HepG2 (cell line): ENCODE results near the gene NAGA. TPM values are rescaled to one million over a fixed set of nuclear protein-coding genes. Genes with fewer than 3 reads are reported as not detected.
A peak's percentile ranks its signal among the peaks of the same experiment; 100 is the strongest.

Experiments used
- GFI1 ChIP-seq: sonication (generic); formaldehyde crosslinking; IDR thresholded peaks from 2 replicates; pipeline ENCODE4 v1.5.0; 2020; ENCODE audit warnings: missing genetic modification reagents, mild to moderate bottlenecking, borderline replicate concordance
- GTF2F1 ChIP-seq: fragments of 150-350 bp; IDR thresholded peaks from 2 replicates; pipeline ENCODE4 v1.6.1; 2014; ENCODE audit warnings: low read length
- MAF1 ChIP-seq: sonication (generic); formaldehyde crosslinking; IDR thresholded peaks from 2 replicates; pipeline ENCODE4 v1.5.0; 2020; ENCODE audit warnings: missing genetic modification reagents, borderline replicate concordance
- NAIF1 ChIP-seq: sonication (generic); formaldehyde crosslinking; IDR thresholded peaks from 2 replicates; pipeline ENCODE4 v1.5.0; 2020; ENCODE audit warnings: mild to moderate bottlenecking, missing genetic modification reagents, borderline replicate concordance
- SPEN ChIP-seq: sonication (generic); formaldehyde crosslinking; IDR thresholded peaks from 2 replicates; pipeline ENCODE4 v1.5.1; 2020; ENCODE audit warnings: low read depth, mild to moderate bottlenecking, missing genetic modification reagents
- ZNF264 ChIP-seq: sonication (generic); formaldehyde crosslinking; IDR thresholded peaks from 2 replicates; pipeline ENCODE4 v1.4.0; 2020; ENCODE audit warnings: missing genetic modification reagents
- ZNF3 ChIP-seq: IDR thresholded peaks from 2 replicates; pipeline ENCODE4 v1.7.0; 2017; ENCODE audit warnings: inconsistent platforms
- ZNF740 ChIP-seq: sonication (generic); formaldehyde crosslinking; IDR thresholded peaks from 2 replicates; pipeline ENCODE4 v1.4.0; 2020; ENCODE audit warnings: missing genetic modification reagents
- ZNF784 ChIP-seq: sonication (generic); formaldehyde crosslinking; IDR thresholded peaks from 2 replicates; pipeline ENCODE4 v1.5.1; 2020; ENCODE audit warnings: missing genetic modification reagents, mild to moderate bottlenecking, borderline replicate concordance
- polyA plus RNA-seq, 8 experiments: library from polyadenylated mRNA; depleted of rRNA in 3 of 8; stranded (reverse) in 7 of 8; unstranded in 1 of 8; fragments of >200 nt; fragmentation: Illumina TruSeq in 4 of 8; extraction: Trizol in 4 of 8; gene quantifications; 2 replicates each; pipeline versions ENCODE4 v1.2.1 to v1.2.3, GENCODE V29; 2011 to 2016; ENCODE audit warnings: low read depth in 4 of 8, missing spikeins in 1 of 8, mixed read lengths in 1 of 8; ENCODE audit not compliant: insufficient read depth in 1 of 8
- total RNA-seq, 5 experiments: library from RNA; depleted of rRNA; stranded (reverse); fragments of >200 nt; fragmentation: Illumina TruSeq; extraction: Trizol; gene quantifications; 2 replicates each; pipeline ENCODE4 v1.2.3, GENCODE V29; 2016; ENCODE audit warnings: low read depth in 1 of 5
- TF ChIP-seq, protein P1 (sequence below), 2 experiments: IDR thresholded peaks; 2 replicates each; pipeline ENCODE4 v1.6.1; 2011 to 2012; ENCODE audit warnings: low read length in 2 of 2, borderline replicate concordance in 1 of 2, low read depth in 1 of 2, mild to moderate bottlenecking in 1 of 2, moderate library complexity in 1 of 2
- TF ChIP-seq, protein P2 (sequence below): sonication (generic); formaldehyde crosslinking; IDR thresholded peaks from 2 replicates; pipeline ENCODE4 v1.4.0; 2020; ENCODE audit warnings: missing genetic modification reagents
- TF ChIP-seq, protein P3 (sequence below): sonication (generic); formaldehyde crosslinking; IDR thresholded peaks from 2 replicates; pipeline ENCODE4 v1.4.0; 2020; ENCODE audit warnings: mild to moderate bottlenecking, missing genetic modification reagents, borderline replicate concordance
- TF ChIP-seq, protein P4 (sequence below), 2 experiments: sonication (generic) in 1 of 2; formaldehyde crosslinking in 1 of 2; IDR thresholded peaks; 2 replicates each; pipeline versions ENCODE4 v1.4.0 to v1.6.1; 2018 to 2020; ENCODE audit warnings: missing genetic modification reagents in 2 of 2, borderline replicate concordance in 1 of 2, low read depth in 1 of 2, mild to moderate bottlenecking in 1 of 2, missing biosample characterization in 1 of 2

The NAGA gene
- total and polyA plus RNA-seq, 2 of the 13 experiments (the other 11 are each of a cell fraction or from before 2014, with no cell fraction given), result 15.1 to 23.4 TPM

DNA sequence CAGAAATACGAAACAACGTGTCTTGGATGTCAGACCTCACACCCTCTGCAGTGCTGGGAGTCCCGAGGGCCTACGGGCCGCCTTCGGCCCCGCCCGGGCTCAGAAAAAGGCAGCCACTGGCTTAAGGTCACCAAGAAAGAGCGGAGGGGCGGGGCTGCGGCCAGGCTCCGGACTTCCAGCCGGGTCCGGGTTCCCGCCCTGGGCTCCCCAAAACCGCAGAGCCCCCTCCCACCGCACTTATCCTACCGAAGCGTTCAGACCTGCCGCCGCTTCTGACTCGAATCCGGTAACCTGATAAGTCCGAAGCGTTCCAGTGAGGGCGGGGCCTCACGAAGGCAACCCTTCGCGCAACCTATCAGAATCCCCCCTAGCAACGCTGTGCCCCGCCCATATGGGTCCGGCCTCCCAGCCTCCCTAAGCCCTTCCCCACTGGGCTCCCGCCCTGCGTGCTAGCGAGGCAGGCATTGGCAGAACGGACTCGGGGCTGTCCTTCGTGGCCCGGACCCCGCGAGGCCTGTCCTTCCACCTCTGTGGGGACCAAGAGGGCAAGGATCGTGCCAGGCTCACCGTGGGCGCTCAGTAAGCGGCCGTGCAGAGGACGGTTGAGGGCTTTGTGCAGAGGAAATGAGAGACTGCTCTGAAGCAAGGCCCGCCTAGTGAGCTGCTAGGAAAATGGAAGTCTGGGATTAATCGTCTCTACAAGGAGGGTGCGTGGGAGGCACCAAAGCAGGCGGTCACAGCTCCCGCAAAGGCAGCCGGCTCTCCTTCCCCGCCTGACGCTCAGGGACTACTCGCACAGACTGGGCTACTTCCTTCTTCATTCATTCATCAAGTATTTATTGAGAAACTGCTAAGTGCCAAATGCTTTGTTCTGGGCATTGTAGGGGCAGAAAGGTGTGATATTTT lies at the start of gene NAGA (continued):
- TF ChIP-seq, protein P1, sequence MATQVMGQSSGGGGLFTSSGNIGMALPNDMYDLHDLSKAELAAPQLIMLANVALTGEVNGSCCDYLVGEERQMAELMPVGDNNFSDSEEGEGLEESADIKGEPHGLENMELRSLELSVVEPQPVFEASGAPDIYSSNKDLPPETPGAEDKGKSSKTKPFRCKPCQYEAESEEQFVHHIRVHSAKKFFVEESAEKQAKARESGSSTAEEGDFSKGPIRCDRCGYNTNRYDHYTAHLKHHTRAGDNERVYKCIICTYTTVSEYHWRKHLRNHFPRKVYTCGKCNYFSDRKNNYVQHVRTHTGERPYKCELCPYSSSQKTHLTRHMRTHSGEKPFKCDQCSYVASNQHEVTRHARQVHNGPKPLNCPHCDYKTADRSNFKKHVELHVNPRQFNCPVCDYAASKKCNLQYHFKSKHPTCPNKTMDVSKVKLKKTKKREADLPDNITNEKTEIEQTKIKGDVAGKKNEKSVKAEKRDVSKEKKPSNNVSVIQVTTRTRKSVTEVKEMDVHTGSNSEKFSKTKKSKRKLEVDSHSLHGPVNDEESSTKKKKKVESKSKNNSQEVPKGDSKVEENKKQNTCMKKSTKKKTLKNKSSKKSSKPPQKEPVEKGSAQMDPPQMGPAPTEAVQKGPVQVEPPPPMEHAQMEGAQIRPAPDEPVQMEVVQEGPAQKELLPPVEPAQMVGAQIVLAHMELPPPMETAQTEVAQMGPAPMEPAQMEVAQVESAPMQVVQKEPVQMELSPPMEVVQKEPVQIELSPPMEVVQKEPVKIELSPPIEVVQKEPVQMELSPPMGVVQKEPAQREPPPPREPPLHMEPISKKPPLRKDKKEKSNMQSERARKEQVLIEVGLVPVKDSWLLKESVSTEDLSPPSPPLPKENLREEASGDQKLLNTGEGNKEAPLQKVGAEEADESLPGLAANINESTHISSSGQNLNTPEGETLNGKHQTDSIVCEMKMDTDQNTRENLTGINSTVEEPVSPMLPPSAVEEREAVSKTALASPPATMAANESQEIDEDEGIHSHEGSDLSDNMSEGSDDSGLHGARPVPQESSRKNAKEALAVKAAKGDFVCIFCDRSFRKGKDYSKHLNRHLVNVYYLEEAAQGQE (IDR thresholded peaks at IDR 0.05; ENCODE audit: borderline replicate concordance in 1 of 2, low read depth in 1 of 2, low read length in 2 of 2), result no peak
- TF ChIP-seq ZNF740 (CRISPR knock-in tag) (no peak; the same call in 1 of the 2 replicates), GTF2F1 (no peak), GFI1 (no peak), MAF1 (CRISPR knock-in tag) (no peak), NAIF1 (CRISPR knock-in tag) (no peak), ZNF784 (0 out of 2 replicates have a peak, but pooled peaks have one; percentile 49), SPEN (CRISPR knock-in tag) (peak; percentile 86), ZNF3 (CRISPR knock-in tag) (no peak), ZNF264 (CRISPR knock-in tag) (no peak)
- TF ChIP-seq, protein P2, sequence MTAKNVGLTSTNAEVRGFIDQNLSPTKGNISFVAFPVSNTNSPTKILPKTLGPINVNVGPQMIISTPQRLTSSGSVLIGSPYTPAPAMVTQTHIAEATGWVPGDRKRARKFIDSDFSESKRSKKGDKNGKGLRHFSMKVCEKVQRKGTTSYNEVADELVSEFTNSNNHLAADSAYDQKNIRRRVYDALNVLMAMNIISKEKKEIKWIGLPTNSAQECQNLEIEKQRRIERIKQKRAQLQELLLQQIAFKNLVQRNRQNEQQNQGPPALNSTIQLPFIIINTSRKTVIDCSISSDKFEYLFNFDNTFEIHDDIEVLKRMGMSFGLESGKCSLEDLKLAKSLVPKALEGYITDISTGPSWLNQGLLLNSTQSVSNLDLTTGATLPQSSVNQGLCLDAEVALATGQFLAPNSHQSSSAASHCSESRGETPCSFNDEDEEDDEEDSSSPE, result peak; percentile 93
- TF ChIP-seq, protein P3, sequence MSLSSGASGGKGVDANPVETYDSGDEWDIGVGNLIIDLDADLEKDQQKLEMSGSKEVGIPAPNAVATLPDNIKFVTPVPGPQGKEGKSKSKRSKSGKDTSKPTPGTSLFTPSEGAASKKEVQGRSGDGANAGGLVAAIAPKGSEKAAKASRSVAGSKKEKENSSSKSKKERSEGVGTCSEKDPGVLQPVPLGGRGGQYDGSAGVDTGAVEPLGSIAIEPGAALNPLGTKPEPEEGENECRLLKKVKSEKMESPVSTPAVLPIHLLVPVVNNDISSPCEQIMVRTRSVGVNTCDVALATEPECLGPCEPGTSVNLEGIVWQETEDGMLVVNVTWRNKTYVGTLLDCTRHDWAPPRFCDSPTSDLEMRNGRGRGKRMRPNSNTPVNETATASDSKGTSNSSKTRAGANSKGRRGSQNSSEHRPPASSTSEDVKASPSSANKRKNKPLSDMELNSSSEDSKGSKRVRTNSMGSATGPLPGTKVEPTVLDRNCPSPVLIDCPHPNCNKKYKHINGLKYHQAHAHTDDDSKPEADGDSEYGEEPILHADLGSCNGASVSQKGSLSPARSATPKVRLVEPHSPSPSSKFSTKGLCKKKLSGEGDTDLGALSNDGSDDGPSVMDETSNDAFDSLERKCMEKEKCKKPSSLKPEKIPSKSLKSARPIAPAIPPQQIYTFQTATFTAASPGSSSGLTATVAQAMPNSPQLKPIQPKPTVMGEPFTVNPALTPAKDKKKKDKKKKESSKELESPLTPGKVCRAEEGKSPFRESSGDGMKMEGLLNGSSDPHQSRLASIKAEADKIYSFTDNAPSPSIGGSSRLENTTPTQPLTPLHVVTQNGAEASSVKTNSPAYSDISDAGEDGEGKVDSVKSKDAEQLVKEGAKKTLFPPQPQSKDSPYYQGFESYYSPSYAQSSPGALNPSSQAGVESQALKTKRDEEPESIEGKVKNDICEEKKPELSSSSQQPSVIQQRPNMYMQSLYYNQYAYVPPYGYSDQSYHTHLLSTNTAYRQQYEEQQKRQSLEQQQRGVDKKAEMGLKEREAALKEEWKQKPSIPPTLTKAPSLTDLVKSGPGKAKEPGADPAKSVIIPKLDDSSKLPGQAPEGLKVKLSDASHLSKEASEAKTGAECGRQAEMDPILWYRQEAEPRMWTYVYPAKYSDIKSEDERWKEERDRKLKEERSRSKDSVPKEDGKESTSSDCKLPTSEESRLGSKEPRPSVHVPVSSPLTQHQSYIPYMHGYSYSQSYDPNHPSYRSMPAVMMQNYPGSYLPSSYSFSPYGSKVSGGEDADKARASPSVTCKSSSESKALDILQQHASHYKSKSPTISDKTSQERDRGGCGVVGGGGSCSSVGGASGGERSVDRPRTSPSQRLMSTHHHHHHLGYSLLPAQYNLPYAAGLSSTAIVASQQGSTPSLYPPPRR (CRISPR knock-in tag), result 0 out of 2 replicates have a peak, but pooled peaks have one; percentile 53
- TF ChIP-seq, protein P4, sequence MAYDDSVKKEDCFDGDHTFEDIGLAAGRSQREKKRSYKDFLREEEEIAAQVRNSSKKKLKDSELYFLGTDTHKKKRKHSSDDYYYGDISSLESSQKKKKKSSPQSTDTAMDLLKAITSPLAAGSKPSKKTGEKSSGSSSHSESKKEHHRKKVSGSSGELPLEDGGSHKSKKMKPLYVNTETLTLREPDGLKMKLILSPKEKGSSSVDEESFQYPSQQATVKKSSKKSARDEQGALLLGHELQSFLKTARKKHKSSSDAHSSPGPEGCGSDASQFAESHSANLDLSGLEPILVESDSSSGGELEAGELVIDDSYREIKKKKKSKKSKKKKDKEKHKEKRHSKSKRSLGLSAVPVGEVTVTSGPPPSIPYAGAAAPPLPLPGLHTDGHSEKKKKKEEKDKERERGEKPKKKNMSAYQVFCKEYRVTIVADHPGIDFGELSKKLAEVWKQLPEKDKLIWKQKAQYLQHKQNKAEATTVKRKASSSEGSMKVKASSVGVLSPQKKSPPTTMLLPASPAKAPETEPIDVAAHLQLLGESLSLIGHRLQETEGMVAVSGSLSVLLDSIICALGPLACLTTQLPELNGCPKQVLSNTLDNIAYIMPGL (CRISPR knock-in tag; IDR thresholded peaks at IDR 0.05; ENCODE audit: borderline replicate concordance in 1 of 2, low read depth in 1 of 2), result peak in 1 of 2 experiments; percentile 67; a peak in 1 of 4 replicates
